HG03469 (cell line): ENCODE results near the gene ATG16L2.
"Not testable (repeated sequence)": the region's sequence is repeated elsewhere in the genome, so short reads cannot be mapped to it uniquely, and the experiment has no call there.

Experiments
- ATAC-seq: cut with Tn5 transposase; IDR thresholded peaks from one replicate; pipeline ENCODE4 v1.9.1; 2021; ENCODE audit warnings: mild to moderate bottlenecking, moderate library complexity, moderate number of reproducible peaks; ENCODE audit not compliant: unreplicated experiment

Gene ATG16L2

DNA sequence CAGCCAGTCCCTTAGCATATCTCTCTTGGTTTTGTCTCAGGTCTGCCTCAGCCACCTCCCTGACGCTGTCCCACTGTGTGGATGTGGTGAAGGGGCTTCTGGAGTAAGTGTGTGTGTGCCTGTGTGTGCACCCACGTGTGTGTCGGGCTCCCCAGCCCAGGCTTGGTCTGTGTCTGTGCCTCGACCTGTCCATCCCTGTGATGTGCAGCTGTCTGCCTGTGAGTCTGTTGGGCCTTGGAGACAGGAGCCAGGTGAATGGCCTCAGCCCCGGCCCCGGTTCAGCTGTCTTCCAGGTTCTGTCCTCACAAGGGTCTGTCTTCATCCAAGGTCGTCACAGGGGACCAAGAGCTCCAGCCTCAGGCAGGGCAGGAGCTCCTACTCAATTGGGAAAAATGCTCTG is 9.8 kb downstream of the ATG16L2 start:
- ATAC-seq, result no peak

DNA sequence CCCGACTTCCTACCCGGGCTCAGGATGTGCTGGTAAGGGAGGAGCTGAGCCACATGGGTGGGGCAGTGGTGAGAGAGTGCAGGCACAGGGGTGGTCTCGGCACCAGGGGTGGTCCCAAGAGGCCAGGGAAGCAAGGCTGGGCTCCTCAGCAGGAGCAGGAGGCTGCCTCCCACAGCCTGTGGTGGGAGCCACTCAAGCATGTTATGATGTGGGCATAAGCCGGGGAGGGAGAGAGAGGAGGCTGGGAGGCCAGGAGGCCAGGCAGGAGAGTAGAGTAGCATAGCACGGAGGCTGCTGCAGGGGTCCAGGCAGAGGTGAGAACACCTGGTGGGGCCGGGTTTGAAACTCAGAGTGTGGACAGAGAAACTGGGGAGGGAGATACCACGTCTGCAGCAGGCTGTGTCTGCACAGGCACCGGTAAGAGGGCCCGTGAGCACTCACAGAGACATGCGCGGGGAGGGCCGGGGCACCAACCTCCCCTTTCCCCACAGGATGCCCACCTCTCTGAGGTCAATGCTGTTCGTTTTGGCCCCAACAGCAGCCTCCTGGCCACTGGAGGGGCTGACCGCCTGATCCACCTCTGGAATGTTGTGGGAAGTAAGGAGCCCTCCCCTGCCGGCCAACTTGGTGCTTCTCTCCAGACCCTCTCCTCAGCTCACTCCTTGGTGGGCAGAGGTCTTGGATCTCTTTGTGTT is 10.7 kb downstream of the ATG16L2 start:
- no peak for ATAC-seq

DNA sequence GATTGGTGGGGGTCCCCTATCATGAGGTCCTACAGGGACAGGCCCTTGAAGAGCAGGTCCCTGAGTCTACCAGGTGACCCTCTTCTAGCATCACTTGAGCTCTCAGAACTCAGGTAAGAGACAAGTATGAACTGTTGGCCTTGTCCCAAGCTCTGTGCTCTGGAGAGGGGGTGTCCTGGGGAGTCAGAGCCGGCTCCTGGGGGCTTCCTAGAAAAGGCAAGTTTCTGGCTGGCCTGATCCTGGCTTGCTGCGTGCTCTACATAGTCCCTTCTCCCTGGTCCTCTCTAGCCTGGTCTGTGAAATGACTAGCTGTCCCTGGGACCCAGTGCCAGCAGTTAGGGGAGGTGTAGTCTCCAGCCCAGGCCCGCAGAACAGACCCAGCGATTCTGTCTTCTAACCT is 11.4 kb downstream of the ATG16L2 start:
- no peak for ATAC-seq

DNA sequence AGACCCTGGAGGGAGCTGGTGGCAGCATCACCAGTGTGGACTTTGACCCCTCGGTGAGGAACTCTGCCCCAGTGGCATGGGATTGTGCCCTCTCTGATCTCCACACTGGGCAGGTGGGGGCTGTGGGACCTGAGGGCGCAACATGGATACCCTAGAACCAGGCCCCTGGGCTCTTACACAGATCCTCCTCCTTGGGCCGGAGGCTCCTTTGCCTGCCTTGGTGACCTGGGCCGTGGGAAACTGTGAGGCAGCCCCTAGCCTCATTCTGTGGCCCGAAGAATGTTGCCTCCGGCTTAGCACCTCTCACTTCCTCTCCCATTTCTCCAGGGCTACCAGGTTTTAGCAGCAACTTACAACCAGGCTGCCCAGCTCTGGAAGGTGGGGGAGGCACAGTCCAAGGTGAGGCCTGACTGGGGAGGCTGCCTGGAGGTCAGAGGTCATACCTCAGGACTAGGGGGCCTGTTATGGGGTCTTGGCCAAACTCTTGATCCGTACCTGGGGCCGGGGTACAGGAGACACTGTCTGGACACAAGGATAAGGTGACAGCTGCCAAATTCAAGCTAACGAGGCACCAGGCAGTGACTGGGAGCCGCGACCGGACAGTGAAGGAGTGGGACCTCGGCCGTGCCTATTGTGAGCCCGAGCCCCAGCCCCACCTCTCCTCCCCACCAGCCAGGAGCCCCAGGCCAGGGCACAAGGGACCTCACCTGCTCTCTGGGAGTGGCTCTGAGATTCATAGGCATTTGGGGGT is 12.2 kb downstream of the ATG16L2 start:
- no peak for ATAC-seq

DNA sequence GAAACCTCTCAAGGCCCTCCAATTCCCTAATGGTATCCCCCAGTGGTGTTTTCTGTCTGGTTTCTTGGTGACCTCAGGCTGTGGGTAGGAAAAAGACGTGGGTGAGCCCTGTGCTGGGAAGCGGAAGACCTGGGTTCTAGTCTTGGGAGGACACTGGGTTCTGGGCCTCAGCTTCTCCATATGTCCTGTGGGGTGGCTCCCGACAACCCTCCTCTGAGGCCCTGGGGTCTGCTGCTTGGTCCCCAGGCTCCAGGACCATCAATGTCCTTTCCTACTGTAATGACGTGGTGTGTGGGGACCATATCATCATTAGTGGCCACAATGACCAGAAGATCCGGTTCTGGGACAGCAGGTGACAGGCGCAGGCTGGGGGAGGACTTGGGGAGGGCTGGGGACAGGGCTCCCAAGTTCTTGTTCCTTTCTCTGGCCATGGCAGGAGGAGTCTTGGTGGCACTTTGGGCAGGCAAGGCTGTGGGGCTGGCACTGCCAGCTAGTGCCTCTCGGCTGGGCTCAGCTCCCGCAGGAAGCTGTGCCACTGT is 12.8 kb downstream of the ATG16L2 start:
- ATAC-seq, result no peak

DNA sequence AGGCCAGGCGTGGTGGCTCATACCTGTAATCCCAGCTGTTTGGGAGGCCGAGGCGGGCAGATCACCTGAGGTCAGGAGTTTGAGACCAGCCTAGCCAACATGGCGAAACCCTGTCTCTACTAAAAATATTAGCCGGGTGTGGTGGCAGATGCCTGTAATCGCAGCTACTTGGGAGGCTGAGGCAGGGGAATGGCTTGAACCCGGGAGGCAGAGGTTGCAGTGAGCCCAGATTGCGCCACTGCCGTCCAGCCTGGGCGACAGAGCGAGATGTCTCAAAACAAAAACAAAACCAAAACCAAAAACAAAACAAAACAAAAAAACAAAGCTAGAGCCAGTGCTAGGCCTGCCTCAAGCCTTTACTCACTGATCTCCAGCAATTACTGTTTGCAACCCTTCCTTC is 13.4 kb downstream of the ATG16L2 start:
- not testable (repeated sequence) for ATAC-seq

DNA sequence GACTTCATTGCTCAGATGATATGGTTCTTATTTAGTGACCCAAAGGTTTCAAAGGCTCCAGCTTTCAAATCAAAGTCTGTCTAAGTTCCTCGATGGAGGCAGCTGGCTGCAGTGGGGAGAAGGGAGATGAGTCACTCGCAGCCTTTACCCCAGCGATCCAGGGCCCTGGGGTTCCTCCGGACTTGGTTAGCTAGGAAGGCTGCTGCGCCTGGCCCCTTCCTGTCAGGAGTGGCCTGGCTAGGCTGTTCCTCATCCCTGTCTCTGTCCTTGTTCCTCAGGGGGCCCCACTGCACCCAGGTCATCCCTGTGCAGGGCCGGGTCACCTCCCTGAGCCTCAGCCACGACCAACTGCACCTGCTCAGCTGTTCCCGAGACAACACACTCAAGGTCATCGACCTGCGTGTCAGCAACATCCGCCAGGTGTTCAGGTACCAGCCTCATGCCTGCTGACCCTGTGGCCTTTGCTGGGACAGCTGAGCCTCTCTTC is 13.9 kb downstream of the ATG16L2 start:
- no peak for ATAC-seq

DNA sequence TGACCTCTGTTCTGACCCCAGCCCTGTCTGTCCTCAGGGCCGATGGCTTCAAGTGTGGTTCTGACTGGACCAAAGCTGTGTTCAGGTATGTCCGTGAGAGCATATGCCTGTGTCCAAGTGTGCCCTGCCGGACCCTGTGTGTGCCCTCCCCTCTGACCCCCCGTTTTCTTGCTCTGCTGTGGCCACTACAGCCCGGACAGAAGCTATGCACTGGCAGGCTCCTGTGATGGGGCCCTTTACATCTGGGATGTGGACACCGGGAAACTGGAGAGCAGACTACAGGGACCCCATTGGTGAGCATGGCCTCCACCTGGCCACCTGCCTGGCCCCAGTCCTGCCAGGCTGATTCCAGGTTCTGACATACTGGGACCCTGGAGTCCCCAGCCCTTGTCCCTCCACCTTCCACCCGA is 14.5 kb downstream of the ATG16L2 start:
- ATAC-seq, result no peak

DNA sequence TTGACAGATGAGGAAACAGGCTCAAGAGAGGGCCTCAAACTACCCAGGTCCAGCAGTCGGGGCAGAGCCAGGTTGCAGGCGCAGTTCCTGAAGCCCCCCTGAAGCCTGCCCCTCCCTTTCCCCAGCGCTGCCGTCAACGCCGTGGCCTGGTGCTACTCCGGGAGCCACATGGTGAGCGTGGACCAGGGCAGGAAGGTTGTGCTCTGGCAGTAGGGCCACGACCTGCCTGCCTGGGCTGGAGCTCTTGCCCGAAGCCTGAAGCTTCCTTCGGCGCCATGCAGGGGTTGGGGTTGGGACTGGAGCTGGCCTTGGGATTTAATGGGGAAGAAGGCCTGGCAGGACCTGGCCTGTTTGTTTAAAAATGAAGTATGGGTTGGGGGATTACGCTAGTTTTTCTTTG is 15.0 kb downstream of the ATG16L2 start:
- ATAC-seq, result no peak

DNA sequence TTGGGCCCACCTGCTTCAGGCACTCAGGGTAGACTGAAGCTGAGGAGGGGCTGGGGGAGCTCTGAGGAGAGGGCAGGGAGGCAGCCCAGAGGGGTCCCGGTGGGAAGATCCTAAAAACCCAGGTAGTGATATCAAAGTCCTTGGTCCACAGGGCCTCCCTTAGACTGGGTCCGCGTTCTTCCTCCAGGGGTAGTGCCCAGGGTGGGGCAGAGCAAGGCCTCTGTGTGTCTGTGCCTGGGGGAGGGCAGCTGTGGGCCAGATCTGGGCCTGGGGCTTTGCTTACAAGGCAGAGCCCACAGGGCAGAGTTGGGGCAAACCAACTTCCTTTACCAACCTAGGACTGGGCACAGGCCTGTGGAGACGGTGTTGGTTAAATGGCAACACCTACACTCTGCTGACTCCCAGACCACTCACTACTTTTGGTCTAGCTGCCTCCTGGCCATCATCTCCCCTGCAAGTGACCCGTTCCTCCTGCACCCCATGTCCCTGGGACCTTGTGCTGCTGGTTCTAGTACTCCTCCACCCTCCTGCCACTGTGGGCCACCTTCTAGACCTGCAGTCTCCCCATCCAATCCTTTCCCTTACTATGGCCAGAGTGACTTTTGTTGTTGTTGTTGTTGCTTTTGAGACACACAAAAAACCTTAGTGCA is 15.8 kb downstream of the ATG16L2 start:
- ATAC-seq, result no peak

DNA sequence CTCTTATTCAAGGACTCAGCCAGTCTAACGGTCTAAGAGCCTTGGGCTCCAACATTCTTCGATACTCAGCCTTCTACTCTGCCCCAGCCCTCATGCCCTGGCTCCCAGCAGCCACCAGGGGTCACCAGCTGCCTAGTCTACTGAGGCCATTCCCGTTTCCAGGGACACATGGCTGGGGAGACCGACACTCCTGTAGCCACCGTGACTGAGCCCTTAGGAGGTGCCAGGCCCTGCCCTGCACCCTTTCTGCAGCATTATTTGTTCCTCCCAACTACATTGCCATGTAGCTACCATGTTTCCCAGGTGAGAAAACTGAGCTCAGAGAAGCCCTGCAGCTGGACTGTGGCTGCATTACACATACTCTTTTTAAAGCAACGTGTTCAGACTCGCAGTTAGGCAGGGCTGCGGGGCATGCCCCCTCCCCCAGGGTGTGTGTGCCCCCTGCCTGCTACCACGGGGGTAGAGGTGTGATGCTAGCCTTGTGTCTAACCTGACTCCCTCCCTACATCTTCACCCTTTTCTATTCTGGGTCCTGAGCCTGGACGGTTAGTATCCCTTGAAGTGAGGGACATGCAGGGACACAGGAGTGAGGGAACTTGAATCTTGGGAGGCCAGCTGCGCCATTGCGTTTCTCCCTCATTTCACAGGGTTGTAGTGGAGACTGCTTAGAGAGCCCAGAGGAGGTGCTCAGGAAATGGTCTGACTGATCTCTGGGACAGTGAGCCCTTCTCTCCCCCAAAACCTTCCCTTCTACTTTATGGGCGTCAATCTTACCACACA is 17.5 kb downstream of the ATG16L2 start:
- no peak for ATAC-seq

DNA sequence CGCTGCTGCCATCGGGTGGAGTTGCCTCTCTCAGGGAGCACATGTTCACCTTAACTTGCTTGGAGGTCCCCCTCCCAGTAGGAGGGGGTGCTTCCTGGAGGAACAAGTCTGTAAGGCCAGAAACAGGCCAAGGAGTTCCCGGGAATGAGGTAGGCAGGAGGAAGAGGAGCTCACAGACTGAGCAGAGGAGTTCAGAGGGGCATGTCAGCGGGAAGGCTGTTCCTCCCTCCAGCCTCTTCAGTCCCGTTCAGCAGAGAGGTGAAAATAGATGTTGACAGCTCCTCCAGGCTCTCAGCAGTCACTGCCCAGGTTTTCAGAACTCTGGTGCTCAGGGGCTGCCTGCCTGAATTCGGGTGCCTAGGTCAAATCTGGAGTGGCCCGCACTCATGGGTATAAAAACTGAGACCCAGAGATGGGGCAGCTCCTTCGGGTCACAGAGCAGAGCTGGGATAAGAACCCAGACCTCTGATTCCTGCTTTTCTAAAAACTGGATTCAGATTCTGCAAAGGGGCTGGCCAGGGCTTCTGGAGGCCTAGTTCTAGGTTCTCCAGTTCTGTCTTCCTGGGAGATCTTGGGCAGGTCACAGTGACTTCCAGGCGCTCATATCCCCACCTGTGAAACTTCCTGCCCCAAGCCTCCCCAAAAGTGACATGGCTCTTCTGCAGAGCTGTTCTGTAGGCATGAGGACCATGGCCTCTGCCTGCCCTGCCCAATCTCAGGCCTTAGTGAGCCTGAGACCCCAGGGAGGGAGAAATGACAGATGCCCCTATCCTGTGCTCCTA is 18.3 kb downstream of the ATG16L2 start:
- ATAC-seq, result no peak

DNA sequence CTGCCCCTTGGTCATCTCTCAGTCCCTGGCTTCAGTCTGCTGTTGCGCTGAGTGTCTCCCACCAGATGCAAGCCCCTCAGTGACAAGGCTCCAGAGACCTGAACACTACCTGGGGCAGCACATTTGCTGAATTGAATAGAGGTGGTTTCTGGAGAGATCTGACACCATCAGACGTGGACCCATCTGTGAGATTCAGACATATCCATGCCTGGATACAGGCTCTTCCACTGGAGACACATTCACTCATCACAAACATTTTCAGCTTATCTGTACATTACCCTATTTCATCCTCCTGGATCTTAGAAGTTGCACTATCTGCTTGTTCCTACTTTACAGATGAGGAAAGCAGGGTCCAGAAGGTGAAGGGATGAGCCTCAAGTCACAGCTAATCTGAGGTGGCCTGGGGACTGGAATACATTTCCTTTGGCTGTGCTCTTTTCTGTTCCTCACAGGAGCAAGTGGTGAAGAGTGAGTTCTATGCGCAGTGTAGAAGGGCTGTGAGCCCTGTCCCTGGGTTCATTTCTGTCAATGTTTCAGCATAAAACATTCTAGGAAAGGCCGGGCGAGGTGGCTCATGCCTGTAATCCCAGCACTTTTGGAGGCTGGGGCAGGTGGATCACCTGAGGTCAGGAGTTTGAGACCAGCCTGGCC is 19.0 kb downstream of the ATG16L2 start:
- no peak for ATAC-seq

DNA sequence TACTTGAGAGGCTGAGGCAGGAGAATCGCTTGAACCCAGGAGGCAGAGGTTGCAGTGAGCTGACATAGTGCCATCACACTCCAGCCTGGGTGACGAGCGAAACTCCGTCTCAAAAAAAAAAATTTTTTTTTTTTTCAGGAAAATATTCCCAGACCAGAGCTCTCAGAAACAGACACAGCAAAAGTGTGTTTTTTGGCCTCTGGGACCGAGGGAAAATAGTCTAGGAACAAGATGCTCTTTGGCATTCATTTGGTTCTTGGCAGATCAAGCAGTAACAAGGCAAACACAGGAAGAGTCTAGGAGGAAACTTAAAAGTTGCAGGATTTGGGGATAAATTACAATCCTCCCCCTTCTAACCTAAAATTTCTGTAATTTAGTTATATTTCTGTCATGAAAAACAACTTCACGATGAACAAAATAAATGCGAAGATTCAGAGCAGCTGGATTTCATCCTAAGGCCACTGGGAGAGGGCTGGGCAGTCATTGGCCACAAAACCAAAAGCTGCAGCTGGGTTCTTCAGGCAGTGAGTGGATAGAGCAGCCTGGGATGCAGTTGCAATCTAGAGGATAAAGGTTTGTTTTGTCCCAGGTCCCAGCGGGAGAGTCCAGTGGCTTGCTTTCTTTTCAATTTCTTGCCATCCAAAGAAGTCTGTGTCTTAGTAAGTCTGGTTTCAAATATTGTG is 19.7 kb downstream of the ATG16L2 start:
- ATAC-seq, result no peak

DNA sequence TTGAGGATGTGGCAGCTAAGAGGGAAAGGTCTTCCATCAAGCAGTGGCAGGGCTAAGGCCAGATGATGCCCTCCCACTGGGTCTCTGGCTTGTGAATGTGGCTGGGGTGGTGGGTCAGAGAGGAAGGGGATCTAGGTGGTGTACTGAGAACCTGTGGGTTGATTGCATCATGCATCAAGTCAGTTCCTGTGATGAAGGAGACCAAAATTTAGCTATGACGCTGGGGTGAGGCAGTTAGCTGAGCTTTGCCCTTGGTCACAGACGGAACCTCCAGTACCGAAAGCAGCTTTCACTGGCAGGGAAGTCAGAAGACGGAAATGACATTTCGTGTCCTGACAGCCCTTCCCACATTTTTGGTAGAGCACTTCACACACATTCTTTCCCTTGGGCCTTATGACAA is 20.7 kb downstream of the ATG16L2 start:
- ATAC-seq, result no peak

DNA sequence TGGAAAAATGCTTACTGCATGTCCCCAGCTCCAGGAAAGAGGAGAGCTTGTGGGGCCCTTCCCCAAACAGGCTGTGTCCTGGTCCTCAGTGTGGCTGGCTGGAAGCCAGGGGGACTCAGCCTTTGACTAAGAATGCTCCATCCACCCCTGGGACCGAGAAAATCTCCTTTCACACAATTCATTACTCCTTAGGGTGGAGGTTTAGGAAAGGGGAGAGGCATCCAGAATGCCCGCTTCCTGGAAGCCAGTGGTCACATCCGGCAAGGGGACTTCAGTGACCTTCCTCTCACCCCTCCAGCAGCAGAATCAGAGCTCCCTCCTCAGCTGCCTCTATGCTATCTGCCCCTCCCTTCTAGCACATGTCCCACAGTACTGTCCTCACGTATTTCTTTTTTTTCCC is 21.9 kb downstream of the ATG16L2 start:
- no peak for ATAC-seq

DNA sequence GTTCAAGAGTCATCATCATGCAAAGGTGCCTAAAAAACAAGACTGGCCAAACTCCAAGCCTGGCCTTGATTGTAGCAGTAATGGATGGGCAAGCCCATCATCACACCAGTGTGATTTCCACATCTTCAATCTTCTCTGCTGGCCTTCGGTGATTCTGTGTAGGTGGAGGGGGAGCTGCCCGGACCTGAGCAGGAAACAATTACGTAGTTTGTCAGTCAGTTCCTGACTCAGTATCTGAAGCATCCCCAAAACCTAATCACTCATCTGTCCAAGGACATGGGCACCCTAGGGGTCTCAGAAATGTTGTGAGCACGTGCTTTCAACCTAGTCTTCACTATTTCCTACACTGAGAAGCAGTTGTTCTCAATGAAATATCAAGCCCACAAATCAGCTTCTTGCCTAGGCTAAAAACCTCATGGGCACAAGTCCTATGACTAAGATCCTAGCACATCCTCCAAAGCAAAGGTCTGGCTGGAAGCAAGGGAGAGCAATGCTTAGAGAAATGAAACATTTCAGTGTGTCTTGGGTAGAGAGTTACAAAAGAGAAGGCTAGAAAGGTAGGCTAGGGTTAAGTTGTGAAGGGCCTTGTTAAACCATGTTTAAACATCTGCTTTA is 24.6 kb downstream of the ATG16L2 start:
- ATAC-seq, result no peak

DNA sequence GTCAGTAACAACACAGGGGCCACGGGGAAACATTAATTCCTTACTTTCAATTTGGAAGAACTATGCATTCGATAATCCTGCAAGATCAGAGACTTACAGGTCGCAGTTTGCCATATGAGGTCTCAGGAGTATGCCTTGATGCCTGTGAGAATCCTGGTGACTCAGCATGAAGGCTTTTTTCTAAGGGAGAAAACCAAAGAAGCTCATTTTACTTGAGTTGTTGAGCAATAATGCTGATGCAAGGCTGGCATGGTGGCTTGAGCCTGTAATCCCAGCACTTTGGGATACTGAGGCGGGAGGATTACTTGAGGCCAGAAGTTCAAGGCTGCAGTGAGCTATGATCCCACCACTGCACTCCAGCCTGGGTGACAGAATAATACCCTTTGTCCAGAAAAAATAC is 26.6 kb downstream of the ATG16L2 start:
- no peak for ATAC-seq

DNA sequence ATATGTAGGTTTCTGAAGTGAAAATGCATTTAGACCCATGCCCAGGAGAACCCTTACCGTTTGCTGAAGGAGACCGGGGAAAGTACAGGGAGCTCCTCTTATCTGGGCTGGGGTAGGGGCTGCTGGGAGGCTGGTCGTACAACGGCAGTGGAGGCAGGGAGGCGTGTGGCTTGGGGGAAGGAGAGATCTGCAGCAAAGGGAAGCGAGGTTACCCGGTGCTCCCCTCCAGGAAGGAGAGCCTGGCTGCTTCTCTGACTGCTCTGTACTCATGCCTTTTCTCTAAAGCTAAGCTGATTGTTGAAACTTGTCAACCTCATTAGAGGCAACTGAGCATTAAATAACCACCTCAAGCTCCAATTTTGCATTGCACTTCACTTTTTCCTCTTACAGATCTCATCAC is 27.2 kb downstream of the ATG16L2 start:
- no peak for ATAC-seq
